IMR-90 (cell line): Measurements from ENCODE around the gene PRKCSH. TPM values are rescaled to one million over a fixed set of nuclear protein-coding genes. Genes with fewer than 3 reads are reported as not detected.
"Not testable (repeated sequence)": the region's sequence is repeated elsewhere in the genome, so short reads cannot be mapped to it uniquely, and the experiment has no call there.

Source experiments
- ATAC-seq: fragments of 200-7000 bp; cut with Tn5 transposase; 2 replicates; pipeline ENCODE4 v1.9.1; 2020; ENCODE audit warnings: low read depth, mild to moderate bottlenecking, moderate library complexity
- BruUV-seq: library from RNA; stranded (reverse); fragments of 400-500 nt; replicated peaks from 2 replicates; lab custom pipeline; 2021; lab: Mats Ljungman, UMichigan
- CTCF ChIA-PET: fragments of 300-600 bp; formaldehyde crosslinking; extraction: SDS; loops from one replicate; lab custom pipeline; 2021; ENCODE audit warnings: antibody characterized with exemption; lab: Yijun Ruan, JAX
- POLR2A ChIA-PET: fragments of 300-600 bp; sonication (Branson Sonifier 250); formaldehyde crosslinking; loops from one replicate; lab custom pipeline; 2022; ENCODE audit warnings: antibody characterized with exemption; ENCODE audit not compliant: unreplicated experiment; lab: Charles Lee
- DNase-seq: peaks from one replicate; pipeline ENCODE4 v3.0.0; 2013
- H2AFZ ChIP-seq: replicated peaks from 2 replicates; pipeline ENCODE3; 2013; ENCODE audit warnings: low read length, mild to moderate bottlenecking; ENCODE audit not compliant: poor library complexity
- H2AK5ac ChIP-seq: 2 replicates; pipeline ENCODE4 v1.6.1; 2013; ENCODE audit warnings: low read depth, low read length, inconsistent platforms
- H2AK9ac ChIP-seq: replicated peaks from 2 replicates; pipeline ENCODE3; 2013; ENCODE audit warnings: mild to moderate bottlenecking, low read depth, low read length, moderate library complexity; ENCODE audit not compliant: poor library complexity
- H2BK120ac ChIP-seq: 2 replicates; pipeline ENCODE4 v1.6.1; 2013; ENCODE audit warnings: low read depth, low read length, inconsistent platforms
- H2BK15ac ChIP-seq: 3 replicates; pipeline ENCODE4 v1.6.1; 2013; ENCODE audit warnings: low read depth, low read length, inconsistent platforms
- H2BK20ac ChIP-seq: 2 replicates; pipeline ENCODE4 v1.6.1; 2013; ENCODE audit warnings: low read depth, mild to moderate bottlenecking, inconsistent platforms, low read length, moderate library complexity
- H2BK5ac ChIP-seq: 2 replicates; pipeline ENCODE4 v1.6.1; 2013; ENCODE audit warnings: mild to moderate bottlenecking, low read depth, low read length, inconsistent platforms; ENCODE audit not compliant: poor library complexity, severe bottlenecking
- H3K14ac ChIP-seq: replicated peaks from 2 replicates; pipeline ENCODE4 v1.6.1; 2013; ENCODE audit warnings: low read depth, low read length, inconsistent platforms
- H3K18ac ChIP-seq: 2 replicates; pipeline ENCODE4 v1.6.1; 2013; ENCODE audit warnings: low read depth, low read length, control low read depth
- H3K23ac ChIP-seq: 2 replicates; pipeline ENCODE4 v1.6.1; 2013; ENCODE audit warnings: low read depth, low read length, inconsistent platforms
- H3K27ac ChIP-seq: 2 replicates; pipeline ENCODE4 v1.5.1; 2013; ENCODE audit warnings: mild to moderate bottlenecking, control low read depth, low read length; ENCODE audit not compliant: insufficient read depth
- H3K27me3 ChIP-seq: 2 replicates; pipeline ENCODE4 v1.6.1; 2013; ENCODE audit warnings: low read length; ENCODE audit not compliant: control insufficient read depth, insufficient read depth
- H3K36me3 ChIP-seq: 2 replicates; pipeline ENCODE4 v1.6.1; 2013; ENCODE audit warnings: low read length, mixed read lengths; ENCODE audit not compliant: control insufficient read depth, insufficient read depth
- H3K4ac ChIP-seq: 2 replicates; pipeline ENCODE4 v1.6.1; 2013; ENCODE audit warnings: low read depth, low read length, inconsistent platforms
- H3K4me1 ChIP-seq: 2 replicates; pipeline ENCODE4 v1.6.1; 2013; ENCODE audit warnings: low read length, mixed read lengths; ENCODE audit not compliant: control insufficient read depth, insufficient read depth
- H3K4me2 ChIP-seq: 2 replicates; pipeline ENCODE4 v1.6.1; 2013; ENCODE audit warnings: low read depth, mild to moderate bottlenecking, control low read depth, low read length, moderate library complexity
- H3K4me3 ChIP-seq: 2 replicates; pipeline ENCODE4 v1.5.1; 2013; ENCODE audit warnings: low read depth, mild to moderate bottlenecking, control low read depth, low read length, moderate library complexity; ENCODE audit not compliant: insufficient read depth
- H3K56ac ChIP-seq: 2 replicates; pipeline ENCODE4 v1.6.1; 2013; ENCODE audit warnings: low read length, inconsistent platforms; ENCODE audit not compliant: insufficient read depth; ENCODE audit errors: extremely low read depth
- H3K79me1 ChIP-seq, 2 experiments: 2 replicates each; pipeline ENCODE4 v1.6.1; 2013; ENCODE audit warnings: low read length in 2 of 2, inconsistent platforms in 1 of 2, low read depth in 1 of 2
- H3K9ac ChIP-seq: 2 replicates; pipeline ENCODE4 v1.6.1; 2013; ENCODE audit warnings: low read depth, low read length, control low read depth
- H3K9me1 ChIP-seq: 2 replicates; pipeline ENCODE4 v1.6.1; 2013; ENCODE audit warnings: low read length, inconsistent platforms; ENCODE audit not compliant: insufficient read depth
- H3K9me3 ChIP-seq: 2 replicates; pipeline ENCODE4 v1.6.1; 2013; ENCODE audit warnings: low read length; ENCODE audit not compliant: control insufficient read depth, insufficient read depth
- H4K20me1 ChIP-seq: 2 replicates; pipeline ENCODE4 v1.6.1; 2013; ENCODE audit warnings: low read length, inconsistent platforms; ENCODE audit not compliant: insufficient read depth
- H4K5ac ChIP-seq: 2 replicates; pipeline ENCODE4 v1.6.1; 2013; ENCODE audit warnings: mild to moderate bottlenecking, low read depth, low read length, control low read depth
- H4K8ac ChIP-seq, 2 experiments: 2 replicates each; pipeline ENCODE4 v1.6.1; 2013; ENCODE audit warnings: low read depth in 2 of 2, low read length in 2 of 2, control low read depth in 1 of 2, inconsistent platforms in 1 of 2
- H4K91ac ChIP-seq: 2 replicates; pipeline ENCODE4 v1.6.1; 2013; ENCODE audit warnings: low read depth, low read length, inconsistent platforms; ENCODE audit not compliant: insufficient read depth
- MXI1 ChIP-seq: IDR thresholded peaks from 2 replicates; pipeline ENCODE4 v1.6.1; 2012; ENCODE audit warnings: low read depth, mild to moderate bottlenecking, low read length, moderate library complexity, borderline replicate concordance
- RFX5 ChIP-seq: IDR thresholded peaks from 2 replicates; pipeline ENCODE4 v1.8.0; 2012; ENCODE audit warnings: low read depth, mild to moderate bottlenecking, low read length, moderate library complexity
- SMC3 ChIP-seq: fragments of 150-350 bp; IDR thresholded peaks from 2 replicates; pipeline ENCODE4 v1.6.1; 2016; ENCODE audit warnings: low read depth, mild to moderate bottlenecking, antibody characterized with exemption, low read length, moderate library complexity
- WGBS, 2 experiments: methylation state at CpG; one replicate each; pipeline versions ENCODE4 v1.1.5 to v1.1.7; 2013; ENCODE audit warnings: missing lambda C conversion rate in 2 of 2; ENCODE audit not compliant: insufficient read length in 1 of 2; ENCODE audit errors: extremely low coverage in 2 of 2; 5-methylcytosine and 5-hydroxymethylcytosine counted together
- dilution Hi-C: fragments of 300-500 bp; cut with HindIII; formaldehyde crosslinking; loops from one replicate; pipeline ENCODE4 v1.14.3; 2018; ENCODE audit warnings: low sequenced_read_pairs; ENCODE audit not compliant: unreplicated experiment
- in situ Hi-C: fragments of 300-500 bp; cut with MboI; formaldehyde crosslinking; loops from 3 replicates; pipeline ENCODE4 v1.14.3; 2019; ENCODE audit warnings: low sequenced_read_pairs, inconsistent platforms, mixed read lengths
- intact Hi-C: fragments of 100-400 bp; cut with micrococcal nuclease; formaldehyde crosslinking; loops from 2 replicates; pipeline ENCODE4 v1.10.0; 2022
- polyA plus RNA-seq, 3 experiments: library from polyadenylated mRNA; depleted of rRNA; stranded (reverse); fragments of >200 nt; gene quantifications; 2 replicates each; pipeline ENCODE4 v1.2.3, GENCODE V29; 2012; ENCODE audit warnings: low replicate concordance in 1 of 3
- total RNA-seq: library from RNA; depleted of rRNA; stranded (reverse); fragments of >200 nt; gene quantifications from 2 replicates; pipeline ENCODE4 v1.2.3, GENCODE V29; 2012
- TF ChIP-seq, protein P1 (sequence below): conservative IDR thresholded peaks from 2 replicates; pipeline ENCODE4 v1.5.1; 2012; ENCODE audit warnings: mild to moderate bottlenecking, low read depth, low read length, improper control_type of control experiment

The PRKCSH gene
- total and polyA plus RNA-seq, 2 of the 4 experiments (the other 2 are of a cell fraction), result 36.0 to 252 TPM

GRCh38 chr19:11473725-11474124, 38.3 kb downstream of the PRKCSH start:
- Histone ChIP-seq H3K4me3 (no peak overlapping the region), H3K14ac (no peak overlapping the region), H2AK5ac (no peak overlapping the region), H3K9ac (no peak overlapping the region), H3K4ac (no peak overlapping the region), H2BK20ac (no peak overlapping the region), H3K4me1 (no peaks in the 10 kb centered on the region), H2AK9ac (no peak overlapping the region), H3K79me1 (no peaks in the 10 kb centered on the region), H2BK15ac (no peak overlapping the region), H2AFZ (no peak overlapping the region), H3K9me1 (no peaks in the 10 kb centered on the region), H2BK120ac (no peak overlapping the region), H2BK5ac (no peak overlapping the region), H3K56ac (no peak overlapping the region), H4K8ac (no peak overlapping the region), H4K5ac (no peak overlapping the region), H3K27ac (no peak overlapping the region), H3K36me3 (no peaks in the 10 kb centered on the region), H3K9me3 (no peaks in the 10 kb centered on the region), H4K91ac (no peak overlapping the region), H3K23ac (no peak overlapping the region), H4K20me1 (no peaks in the 10 kb centered on the region), H3K18ac (no peak overlapping the region), H3K27me3 (peaks cover 25% of the 10 kb centered on the region), H3K4me2 (no peak overlapping the region)
- no peak for ATAC-seq
- ChIA-PET CTCF (no interaction called here), POLR2A (no interaction called here)
- dilution Hi-C loops (no loop called here), in situ Hi-C loops (loop anchor here (10.0 kb wide), 1 partner anchor 179 kb away; the partner anchor contains the start of gene TSPAN16), intact Hi-C loops (no loop called here)
- TF ChIP-seq SMC3 (no peak), RFX5 (no peak), MXI1 (no peak)
- TF ChIP-seq, protein P1, sequence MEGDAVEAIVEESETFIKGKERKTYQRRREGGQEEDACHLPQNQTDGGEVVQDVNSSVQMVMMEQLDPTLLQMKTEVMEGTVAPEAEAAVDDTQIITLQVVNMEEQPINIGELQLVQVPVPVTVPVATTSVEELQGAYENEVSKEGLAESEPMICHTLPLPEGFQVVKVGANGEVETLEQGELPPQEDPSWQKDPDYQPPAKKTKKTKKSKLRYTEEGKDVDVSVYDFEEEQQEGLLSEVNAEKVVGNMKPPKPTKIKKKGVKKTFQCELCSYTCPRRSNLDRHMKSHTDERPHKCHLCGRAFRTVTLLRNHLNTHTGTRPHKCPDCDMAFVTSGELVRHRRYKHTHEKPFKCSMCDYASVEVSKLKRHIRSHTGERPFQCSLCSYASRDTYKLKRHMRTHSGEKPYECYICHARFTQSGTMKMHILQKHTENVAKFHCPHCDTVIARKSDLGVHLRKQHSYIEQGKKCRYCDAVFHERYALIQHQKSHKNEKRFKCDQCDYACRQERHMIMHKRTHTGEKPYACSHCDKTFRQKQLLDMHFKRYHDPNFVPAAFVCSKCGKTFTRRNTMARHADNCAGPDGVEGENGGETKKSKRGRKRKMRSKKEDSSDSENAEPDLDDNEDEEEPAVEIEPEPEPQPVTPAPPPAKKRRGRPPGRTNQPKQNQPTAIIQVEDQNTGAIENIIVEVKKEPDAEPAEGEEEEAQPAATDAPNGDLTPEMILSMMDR, result no peak
- WGBS, 2 experiments, result no CpG with 5 or more reads among the region's 4 CpGs
- DNase-seq, result no peak
- no TSS peak for BruUV-seq

DNA sequence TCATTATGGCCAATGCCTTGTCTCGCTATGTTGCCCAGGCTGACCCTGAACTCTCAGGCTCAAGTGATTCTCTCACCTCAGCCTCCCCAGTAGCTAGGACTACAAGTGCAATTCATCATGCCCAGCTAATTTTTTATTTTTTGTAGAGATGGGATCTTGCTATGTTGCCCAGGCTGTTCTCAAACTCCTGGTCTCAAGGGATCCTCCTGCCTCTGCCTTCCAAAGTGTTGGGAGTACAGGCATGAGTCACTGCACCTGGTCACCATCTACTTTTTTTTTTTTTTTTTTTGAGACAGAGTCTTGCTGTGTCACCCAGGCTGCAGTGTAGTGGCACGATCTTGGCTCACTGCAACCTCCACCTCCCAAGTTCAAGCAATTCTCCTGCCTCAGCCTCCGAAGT, 39.9 kb downstream of the PRKCSH start:
- H4K5ac ChIP-seq, H3K23ac ChIP-seq, H2BK120ac ChIP-seq, H4K20me1 ChIP-seq, H2BK5ac ChIP-seq, H3K4me2 ChIP-seq, H4K91ac ChIP-seq, ATAC-seq, H3K9me1 ChIP-seq, H3K4me1 ChIP-seq, H3K79me1 ChIP-seq, dilution Hi-C loops, H3K14ac ChIP-seq, H3K18ac ChIP-seq, intact Hi-C loops, H3K4me3 ChIP-seq, H3K27ac ChIP-seq, H4K8ac ChIP-seq, H3K9me3 ChIP-seq, POLR2A ChIA-PET, DNase-seq, H2AK9ac ChIP-seq, BruUV-seq, H2BK15ac ChIP-seq, H3K56ac ChIP-seq, H3K9ac ChIP-seq, H2AFZ ChIP-seq, H2AK5ac ChIP-seq, H3K4ac ChIP-seq, H2BK20ac ChIP-seq, CTCF ChIA-PET, H3K36me3 ChIP-seq: not testable (repeated sequence)
- peaks cover 39% of the 10 kb centered on the region for H3K27me3 ChIP-seq
- in situ Hi-C loops, result loop anchor here (10.0 kb wide), 1 partner anchor 181 kb away; the partner anchor contains the start of gene TSPAN16
- WGBS, 2 experiments, result no CpG with 5 or more reads among the region's 3 CpGs
